HG02571 (cell line): ENCODE results near the gene MYL4.
"Not testable (repeated sequence)": the region's sequence is repeated elsewhere in the genome, so short reads cannot be mapped to it uniquely, and the experiment has no call there.

Source experiments
- ATAC-seq: cut with Tn5 transposase; IDR thresholded peaks from one replicate; pipeline ENCODE4 v1.9.1; 2021; ENCODE audit warnings: mild to moderate bottlenecking, moderate library complexity; ENCODE audit not compliant: unreplicated experiment

The MYL4 gene

DNA sequence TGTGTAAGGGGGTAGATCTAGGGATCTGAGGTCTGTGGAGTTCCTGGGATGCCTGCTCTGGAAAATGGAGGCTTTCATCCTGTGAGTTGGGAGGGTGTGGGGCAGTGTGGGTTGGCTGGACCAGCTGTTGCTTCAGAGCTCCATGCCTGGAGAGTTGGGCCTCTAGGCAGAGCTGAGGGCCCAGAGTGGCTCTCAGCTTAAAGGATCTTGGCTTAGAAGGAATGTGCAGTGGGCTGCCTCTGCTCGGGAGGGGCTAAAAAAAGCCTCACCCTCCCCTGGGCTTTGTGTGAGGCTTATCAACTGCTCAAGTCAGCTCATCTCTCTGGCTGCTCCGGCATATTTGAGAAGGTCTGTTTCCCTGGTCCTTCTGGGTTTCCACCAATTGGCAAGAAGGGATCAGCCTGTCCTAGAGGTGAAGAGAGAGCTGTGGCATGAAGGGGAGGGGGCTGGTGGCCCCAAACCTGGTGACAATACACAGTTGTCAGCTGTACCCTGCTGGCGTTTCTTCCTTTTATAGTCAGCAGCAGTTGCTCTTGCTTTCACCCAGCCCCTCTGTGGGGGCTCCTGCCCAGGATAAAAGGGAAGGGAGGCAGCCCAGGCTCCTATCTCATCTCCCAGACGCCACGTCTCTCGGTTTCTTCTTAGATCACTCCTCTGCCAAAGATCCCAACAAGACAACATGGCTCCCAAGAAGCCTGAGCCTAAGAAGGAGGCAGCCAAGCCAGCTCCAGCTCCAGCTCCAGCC is at the start of gene MYL4:
Gene MYL4, plus strand, starts transcription at position 605 of the 745 bp plus-strand sequence. Its CDS starts 75 bp downstream, at position 680.
- no peak for ATAC-seq

DNA sequence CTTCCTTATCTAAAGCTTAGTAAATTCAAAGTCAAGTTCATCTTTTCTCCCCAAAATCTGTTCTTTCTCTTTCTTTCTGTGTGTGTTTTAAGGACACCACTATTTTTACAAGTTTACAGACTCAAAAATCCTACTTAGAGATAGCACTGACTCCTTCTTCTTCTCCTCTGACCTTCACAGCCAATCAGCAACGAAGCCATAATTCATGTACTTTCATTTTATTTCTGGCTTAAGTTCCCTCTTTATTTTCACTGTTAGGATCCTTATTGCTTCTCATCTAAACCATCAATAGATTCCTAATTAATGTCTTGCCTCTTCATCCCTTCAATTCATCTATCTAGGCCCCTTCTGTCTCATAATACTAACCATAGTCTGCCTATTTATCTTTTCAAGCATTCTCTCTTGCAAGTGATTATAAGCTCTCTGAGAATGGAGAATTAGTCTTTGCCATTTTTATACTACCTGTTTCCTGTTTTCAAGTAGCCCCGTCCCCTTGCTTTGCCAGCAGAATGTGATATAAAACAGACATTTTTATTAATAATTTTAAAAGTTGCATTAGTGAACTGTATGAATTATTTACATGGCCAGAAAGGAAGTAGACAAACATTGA is 47.0 kb upstream of the MYL4 start:
- ATAC-seq: no peak

- no peak for ATAC-seq
These were observed 44.9 kb upstream of the MYL4 start for GRCh38 chr17:47164263-47164662.

- no peak for ATAC-seq
These were observed 44.0 kb upstream of the MYL4 start for GRCh38 chr17:47165137-47165536.

GRCh38 chr17:47166854-47167253 is 42.3 kb upstream of the MYL4 start:
- not testable (repeated sequence) for ATAC-seq

GRCh38 chr17:47168896-47169295 is 40.3 kb upstream of the MYL4 start:
- not testable (repeated sequence) for ATAC-seq

- ATAC-seq: no peak
These were observed 38.4 kb upstream of the MYL4 start for GRCh38 chr17:47170710-47171109.

- no peak for ATAC-seq
These were observed 36.2 kb upstream of the MYL4 start for GRCh38 chr17:47172696-47173565.

GRCh38 chr17:47174823-47175222 is 34.3 kb upstream of the MYL4 start:
- ATAC-seq: not testable (repeated sequence)

- ATAC-seq: no peak
These were observed 32.7 kb upstream of the MYL4 start for GRCh38 chr17:47176389-47176826.

GRCh38 chr17:47177261-47177660 is 31.9 kb upstream of the MYL4 start:
- no peak for ATAC-seq

DNA sequence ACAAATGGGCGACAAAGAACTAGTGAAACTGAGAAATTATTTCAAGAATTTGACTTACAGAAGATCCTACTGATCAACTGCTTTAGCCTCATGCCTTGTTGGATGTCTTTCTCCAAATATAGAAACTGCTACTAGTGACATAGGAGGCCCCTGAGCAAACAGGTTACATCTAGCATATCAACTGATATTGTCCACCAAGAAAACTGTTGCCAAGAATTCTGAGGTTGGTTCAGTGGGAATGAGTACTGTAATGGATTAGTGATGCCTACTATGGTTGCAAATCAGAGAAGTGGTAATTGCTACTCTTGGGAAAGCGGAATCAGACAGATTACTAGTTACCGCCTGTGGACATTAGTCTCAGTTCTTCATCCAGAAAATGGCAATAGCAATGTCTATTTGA is 30.0 kb upstream of the MYL4 start:
- ATAC-seq: no peak

GRCh38 chr17:47180337-47180736 is 28.8 kb upstream of the MYL4 start:
- ATAC-seq: no peak

GRCh38 chr17:47180988-47181387 is 28.2 kb upstream of the MYL4 start:
- ATAC-seq: not testable (repeated sequence)

DNA sequence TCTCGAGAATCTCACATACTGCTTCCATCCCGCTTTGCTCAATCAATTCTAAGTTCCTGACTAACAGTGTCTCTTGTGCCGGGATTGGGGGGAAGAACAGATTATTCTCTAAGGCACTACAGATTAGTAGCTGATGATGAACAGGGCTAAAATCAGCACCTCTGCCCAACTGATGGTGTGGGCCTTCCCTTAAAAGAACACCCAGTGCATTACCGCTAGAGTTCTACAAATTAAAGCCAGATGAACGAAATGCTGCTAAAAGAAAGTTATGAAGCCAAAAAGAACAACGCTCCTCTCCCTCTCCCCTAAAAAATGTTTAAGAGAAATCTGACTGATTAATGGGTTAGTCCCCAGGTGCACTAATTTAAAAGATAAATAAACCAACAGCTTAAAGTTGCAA is 24.5 kb upstream of the MYL4 start:
- no peak for ATAC-seq

DNA sequence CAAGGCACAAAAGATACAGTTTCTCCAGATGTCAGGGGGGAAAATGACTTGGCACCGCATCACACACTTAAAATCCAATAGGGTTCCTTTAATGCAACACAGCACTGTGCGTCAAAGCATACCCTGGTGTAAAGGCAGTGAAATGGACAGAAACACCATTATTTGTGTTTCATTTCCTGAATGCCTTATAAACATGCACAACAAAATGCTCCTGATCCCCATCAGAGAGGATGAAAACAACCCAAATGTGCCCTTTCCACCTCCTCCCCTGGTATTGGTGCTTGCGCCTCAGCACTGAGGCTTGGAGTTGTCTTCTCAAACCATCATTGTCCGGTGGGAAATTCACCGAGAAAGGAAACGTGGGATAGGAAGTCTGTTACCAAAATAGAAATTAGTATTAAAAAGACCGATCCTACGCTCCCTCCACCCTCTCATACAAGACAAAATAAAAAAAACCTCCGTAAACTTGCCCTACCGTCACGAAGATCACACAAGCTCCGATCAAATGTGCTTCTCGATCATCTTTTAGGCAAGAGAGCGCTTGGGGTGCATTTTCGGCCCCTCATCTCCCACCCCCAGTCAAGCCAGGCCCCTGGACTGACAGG is 20.8 kb upstream of the MYL4 start:
- ATAC-seq: no peak

GRCh38 chr17:47188876-47189731 is 20.0 kb upstream of the MYL4 start, which contains the start of gene CDC27:
Gene CDC27 (minus strand): TSS chr17:47189295. CDS start chr17:47189172, 123 bp downstream.
- peak; percentile 94 for ATAC-seq

DNA sequence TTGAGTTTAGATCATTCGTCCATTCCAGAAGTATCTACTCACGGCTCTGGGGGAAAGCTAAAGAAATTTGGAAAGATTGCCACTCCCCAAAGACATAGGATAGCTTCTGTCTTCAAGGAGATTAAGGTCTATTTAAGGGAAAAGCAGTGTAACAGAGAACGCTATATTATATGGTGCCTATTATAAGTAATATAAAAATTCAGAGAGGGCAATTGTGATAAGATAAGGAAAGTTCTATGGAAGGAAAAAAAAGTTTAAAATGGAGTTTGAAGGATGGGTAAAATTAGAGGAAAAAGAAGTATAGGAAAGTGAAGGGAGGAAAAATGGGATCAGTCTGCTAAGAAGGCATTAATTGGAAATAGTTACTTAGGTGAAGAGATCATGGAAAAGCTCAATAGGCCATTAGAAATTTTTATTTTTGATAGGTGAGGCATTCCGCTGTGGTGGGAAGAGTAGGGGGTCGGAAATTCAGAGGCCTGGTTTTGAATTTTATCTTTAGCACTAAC is 19.4 kb upstream of the MYL4 start:
- ATAC-seq: no peak

DNA sequence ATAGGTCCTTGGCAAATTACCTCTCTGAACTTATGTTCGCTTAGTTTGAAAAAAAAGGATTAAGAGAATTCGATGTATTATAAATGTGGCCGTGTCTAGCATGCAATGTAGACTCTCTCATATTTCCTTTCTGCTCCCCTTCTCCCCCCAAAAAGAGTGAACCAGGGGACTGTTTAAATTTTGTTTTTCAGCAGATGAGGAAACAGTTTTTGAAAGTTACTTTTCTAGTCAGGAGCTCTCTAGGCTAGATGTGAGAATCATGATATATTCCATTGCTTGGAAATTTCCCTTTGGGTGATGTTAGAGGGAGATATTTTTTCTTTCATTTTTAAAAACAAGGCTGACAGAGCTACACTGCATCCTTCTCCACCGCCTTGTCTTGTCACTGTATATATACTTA is 18.9 kb upstream of the MYL4 start:
- ATAC-seq: no peak

- ATAC-seq: no peak
These were observed 18.4 kb upstream of the MYL4 start for GRCh38 chr17:47190770-47191169.
